ENCODE data around the gene SARS1. TPM values are rescaled to one million over a fixed set of nuclear protein-coding genes. Genes with fewer than 3 reads are reported as not detected.

The SARS1 gene
- total and polyA plus RNA-seq, 2 of the 8 experiments (the other 6 are each of a cell fraction or from before 2014, with no cell fraction given): 83.1 to 146 TPM

DNA sequence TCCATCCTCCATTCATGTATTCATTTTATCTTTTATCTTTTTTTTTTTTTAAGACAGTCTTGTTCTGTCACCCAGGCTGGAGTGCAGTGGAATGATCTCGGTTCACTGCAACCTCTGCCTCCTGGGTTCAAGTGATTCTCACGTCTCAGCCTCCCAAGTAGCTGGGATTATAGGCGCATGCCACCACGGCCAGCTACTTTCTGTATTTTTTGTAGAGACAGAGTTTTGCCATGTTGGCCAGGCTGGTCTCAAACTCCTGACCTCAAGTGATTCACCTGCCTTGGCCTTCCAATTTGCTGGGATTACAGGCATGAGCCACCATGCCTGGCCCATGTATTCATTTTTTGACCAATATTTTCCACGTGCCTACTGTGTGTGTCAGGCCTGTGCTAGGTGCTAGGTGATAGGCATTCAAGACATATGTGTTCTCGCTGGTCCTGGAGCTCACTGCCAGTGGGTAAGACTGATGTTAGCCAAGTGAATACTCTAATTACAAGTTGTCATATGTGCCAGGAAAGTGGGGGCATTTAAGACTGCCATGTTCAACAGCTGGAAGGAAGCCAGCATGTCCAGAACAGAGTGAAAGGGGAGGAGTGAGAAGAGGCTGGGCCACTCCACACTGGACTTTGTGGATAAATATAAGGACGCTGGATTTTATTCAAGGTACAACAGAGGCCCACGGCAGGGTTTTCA lies 30.3 kb downstream of the SARS1 start:
- H3K4me3 ChIP-seq (ENCODE audit: extremely low read depth in 1 of 4, insufficient read depth in 2 of 4, low read depth in 3 of 4, low read length in 4 of 4): no peak overlapping the region
- no peak overlapping the region for H3K14ac ChIP-seq (ENCODE audit: insufficient read length)
- H4K8ac ChIP-seq (ENCODE audit: extremely low read depth, insufficient read depth, low read length): no peak overlapping the region
- H3K79me2 ChIP-seq (ENCODE audit: control insufficient read depth in 1 of 2, insufficient read depth in 2 of 2, low read length in 2 of 2): no peaks in the 10 kb centered on the region
- DNase-seq (ENCODE audit: low read depth in 1 of 2, low spot score in 2 of 2): no peak
- no peak overlapping the region for H3K4me2 ChIP-seq (ENCODE audit: insufficient read depth in 1 of 2, low read depth in 2 of 2, low read length in 2 of 2)
- no peaks in the 10 kb centered on the region; the same call in 1 of the 2 replicates for H3K23me2 ChIP-seq (ENCODE audit: low read depth, low read length)
- ChIA-PET CTCF (ENCODE audit: partially characterized antibody) (interaction anchor here (0.6 to 28.7 kb wide), 6 partner anchors 8 to 129 kb away, joined by 3 to 651 read pairs (median 30); partner anchors contain the start of genes CELSR2 and SARS1), POLR2A (ENCODE audit: partially characterized antibody) (interaction anchor here (0.8 to 15.9 kb wide), 8 partner anchors 8 to 154 kb away, joined by 3 to 252 read pairs (median 4); partner anchors contain the start of genes CELSR2 and SORT1)
- H2BK15ac ChIP-seq (ENCODE audit: low read length): peak overlapping the region; percentile 98
- no peak overlapping the region; the same call in 1 of the 2 replicates for H2AK5ac ChIP-seq (ENCODE audit: low read depth, low read length)
- H3K18ac ChIP-seq (ENCODE audit: extremely low read depth, low read length): no peak overlapping the region
- H3K56ac ChIP-seq (replicated peaks; ENCODE audit: insufficient read length, low read depth, low read length): no peak overlapping the region
- H3K79me1 ChIP-seq (ENCODE audit: low read depth, low read length): no peaks in the 10 kb centered on the region
- no peak overlapping the region for H2BK5ac ChIP-seq (ENCODE audit: low read depth, low read length)
- H3K36me3 ChIP-seq (ENCODE audit: control insufficient read depth in 2 of 4, insufficient read depth in 4 of 4, low read length in 3 of 4): no peaks in the 10 kb centered on the region; a peak in 1 of 8 replicates
- no peak overlapping the region for H3K4ac ChIP-seq (replicated peaks; ENCODE audit: insufficient read length, low read depth, low read length)
- H3K27ac ChIP-seq (ENCODE audit: low read depth, low read length): no peak overlapping the region
- no peak overlapping the region for H3K9ac ChIP-seq (replicated peaks in 1 of 4; ENCODE audit: extremely low read depth in 1 of 4, low read depth in 3 of 4, low read length in 3 of 4)
- H3K4me1 ChIP-seq (replicated peaks in 1 of 4; ENCODE audit: control insufficient read depth in 3 of 4, insufficient read depth in 4 of 4, low read length in 3 of 4): peaks cover 13 to 35% (median 26%) of the 10 kb centered on the region in 4 experiments
- no peak overlapping the region for H4K5ac ChIP-seq (ENCODE audit: insufficient read length, low read depth, low read length)
- WGBS, 2 experiments (ENCODE audit: extremely low coverage in 1 of 2, insufficient coverage in 1 of 2, insufficient read length in 1 of 2, insufficient replicate concordance in 2 of 2, low coverage in 1 of 2, low lambda C conversion rate in 2 of 2, missing lambda C conversion rate in 1 of 2): 90% methylated on average over 8 of the region's 8 CpGs; no CpG with 5 or more reads in 1 of the 2 experiments
- H3K23ac ChIP-seq (ENCODE audit: insufficient read length): no peak overlapping the region
- FAIRE-seq: no peak
- no peak overlapping the region for H2AFZ ChIP-seq (ENCODE audit: low read length)
- peaks cover 0 to 12% (median 8%) of the 10 kb centered on the region in 4 experiments; a peak in 5 of 7 replicates for H3K27me3 ChIP-seq (replicated peaks in 1 of 4; ENCODE audit: control insufficient read depth in 3 of 4, extremely low read depth in 1 of 4, insufficient read depth in 3 of 4, low read length in 3 of 4)
- no peak overlapping the region for H2BK20ac ChIP-seq (ENCODE audit: low read length)
- no peak overlapping the region for H2BK120ac ChIP-seq (replicated peaks; ENCODE audit: low read depth, low read length)
- no peak overlapping the region for H4K91ac ChIP-seq (replicated peaks; ENCODE audit: insufficient read length, low read length)
- H4K20me1 ChIP-seq (replicated peaks in 1 of 2; ENCODE audit: control insufficient read depth in 1 of 2, insufficient read depth in 2 of 2, low read length in 2 of 2): no peaks in the 10 kb centered on the region
- no peak overlapping the region; the same call in 1 of the 2 replicates for H2BK12ac ChIP-seq (ENCODE audit: low read depth, low read length)
- H3K9me3 ChIP-seq (ENCODE audit: insufficient read depth in 2 of 2, low read depth in 1 of 2, low read length in 1 of 2): no peaks in the 10 kb centered on the region
- TF ChIP-seq PHF8 (conservative IDR thresholded peaks at IDR 0.05; ENCODE audit: low read depth, low read length) (no peak), CTCF (IDR thresholded peaks at IDR 0.05; ENCODE audit: control extremely low read depth in 1 of 3, insufficient read depth in 1 of 3, low read depth in 1 of 3, low read length in 3 of 3) (no peak), EGR1 (IDR thresholded peaks at IDR 0.05; ENCODE audit: borderline replicate concordance, low read depth, low read length) (no peak), NRF1 (IDR thresholded peaks at IDR 0.05; ENCODE audit: low read depth, low read length) (no peak), BRCA1 (IDR thresholded peaks at IDR 0.05; ENCODE audit: low read depth, low read length) (no peak), EZH2 (IDR thresholded peaks at IDR 0.05; ENCODE audit: low read depth, low read length, severe bottlenecking) (no peak), YY1 (IDR thresholded peaks at IDR 0.05; ENCODE audit: low read depth, low read length) (no peak), SIN3A (conservative IDR thresholded peaks at IDR 0.05 in 1 of 2, IDR thresholded peaks at IDR 0.05 in 1 of 2; ENCODE audit: low read depth in 1 of 2, low read length in 2 of 2) (no peak)
